BJ (cell line): ENCODE measurements around the gene SCAPER. TPM values are rescaled to one million over a fixed set of nuclear protein-coding genes. Genes with fewer than 3 reads are reported as not detected.

ENCODE experiments used
- CTCF ChIA-PET: fragments of 350-600 bp; formaldehyde crosslinking; extraction: SDS; loops from one replicate; lab custom pipeline; 2021; ENCODE audit warnings: antibody characterized with exemption, inconsistent platforms; lab: Yijun Ruan, JAX
- POLR2A ChIA-PET: fragments of 300-600 bp; sonication (Branson Sonifier 250); formaldehyde crosslinking; extraction: SDS; loops from one replicate; lab custom pipeline; 2021; ENCODE audit warnings: antibody characterized with exemption; lab: Charles Lee
- DNase-seq: peaks from one replicate; pipeline ENCODE4 v3.0.0-alpha.2; 2011; ENCODE audit warnings: low read depth
- H3K27me3 ChIP-seq: 2 replicates; pipeline ENCODE4 v1.6.0; 2011; ENCODE audit warnings: low read length; ENCODE audit not compliant: control insufficient read depth, insufficient read depth
- H3K36me3 ChIP-seq: 2 replicates; pipeline ENCODE4 v1.5.1; 2011; ENCODE audit warnings: low read length; ENCODE audit not compliant: control insufficient read depth, insufficient read depth
- H3K4me3 ChIP-seq: 2 replicates; pipeline ENCODE4 v1.5.1; 2011; ENCODE audit warnings: low read depth, mild to moderate bottlenecking, control low read depth, low read length
- polyA plus RNA-seq: library from polyadenylated mRNA; depleted of rRNA; stranded (reverse); fragments of >200 nt; gene quantifications from 2 replicates; pipeline ENCODE4 v1.2.3, GENCODE V29; 2011
- TF ChIP-seq, protein P1 (sequence below): IDR thresholded peaks from 2 replicates; pipeline ENCODE4 v1.5.1; 2011; ENCODE audit warnings: low read depth, mild to moderate bottlenecking, control low read depth, inconsistent platforms, low read length, moderate library complexity; ENCODE audit not compliant: insufficient read depth

SCAPER gene
- polyA plus RNA-seq, 1 experiment = 2.3 TPM

DNA sequence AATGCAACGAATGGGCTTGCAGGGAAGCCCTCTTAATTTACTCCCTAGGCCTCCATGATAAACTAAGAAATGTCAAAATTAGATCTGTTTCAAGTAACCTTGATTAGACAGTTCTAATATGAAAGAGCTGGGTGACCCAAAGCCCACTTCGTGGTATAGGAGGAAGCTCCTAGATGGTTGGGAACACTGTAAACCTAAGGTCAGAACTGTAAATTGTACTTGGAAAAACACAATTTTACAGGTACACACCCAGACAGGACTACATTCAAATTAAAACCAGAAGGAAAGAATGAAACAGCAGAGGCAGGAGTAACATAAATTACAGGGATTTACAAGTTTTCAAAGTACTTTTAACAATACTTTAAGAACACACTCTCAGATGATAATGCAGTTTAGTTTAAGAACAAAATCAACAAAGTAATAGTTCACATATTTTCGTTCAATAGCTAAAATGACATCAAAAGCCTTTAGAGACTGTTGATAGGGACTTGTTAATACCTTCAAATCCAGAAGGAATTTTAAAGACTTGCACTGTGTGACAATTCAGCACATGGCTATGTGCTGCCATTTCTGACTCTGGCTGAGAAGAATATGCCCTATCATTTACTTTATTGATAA is 550.2 kb downstream of the SCAPER start:
- ChIA-PET CTCF (interaction anchor here (0.5 to 1.1 kb wide), 3 partner anchors 10 to 208 kb away, joined by 3 to 6 read pairs (median 3); no protein-coding TSS in a partner anchor), POLR2A (no interaction called here)
- Histone ChIP-seq H3K36me3 (no peaks in the 10 kb centered on the region), H3K4me3 (no peak overlapping the region), H3K27me3 (no peaks in the 10 kb centered on the region)
- TF ChIP-seq, protein P1, sequence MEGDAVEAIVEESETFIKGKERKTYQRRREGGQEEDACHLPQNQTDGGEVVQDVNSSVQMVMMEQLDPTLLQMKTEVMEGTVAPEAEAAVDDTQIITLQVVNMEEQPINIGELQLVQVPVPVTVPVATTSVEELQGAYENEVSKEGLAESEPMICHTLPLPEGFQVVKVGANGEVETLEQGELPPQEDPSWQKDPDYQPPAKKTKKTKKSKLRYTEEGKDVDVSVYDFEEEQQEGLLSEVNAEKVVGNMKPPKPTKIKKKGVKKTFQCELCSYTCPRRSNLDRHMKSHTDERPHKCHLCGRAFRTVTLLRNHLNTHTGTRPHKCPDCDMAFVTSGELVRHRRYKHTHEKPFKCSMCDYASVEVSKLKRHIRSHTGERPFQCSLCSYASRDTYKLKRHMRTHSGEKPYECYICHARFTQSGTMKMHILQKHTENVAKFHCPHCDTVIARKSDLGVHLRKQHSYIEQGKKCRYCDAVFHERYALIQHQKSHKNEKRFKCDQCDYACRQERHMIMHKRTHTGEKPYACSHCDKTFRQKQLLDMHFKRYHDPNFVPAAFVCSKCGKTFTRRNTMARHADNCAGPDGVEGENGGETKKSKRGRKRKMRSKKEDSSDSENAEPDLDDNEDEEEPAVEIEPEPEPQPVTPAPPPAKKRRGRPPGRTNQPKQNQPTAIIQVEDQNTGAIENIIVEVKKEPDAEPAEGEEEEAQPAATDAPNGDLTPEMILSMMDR = no peak
- DNase-seq = no peak

DNA sequence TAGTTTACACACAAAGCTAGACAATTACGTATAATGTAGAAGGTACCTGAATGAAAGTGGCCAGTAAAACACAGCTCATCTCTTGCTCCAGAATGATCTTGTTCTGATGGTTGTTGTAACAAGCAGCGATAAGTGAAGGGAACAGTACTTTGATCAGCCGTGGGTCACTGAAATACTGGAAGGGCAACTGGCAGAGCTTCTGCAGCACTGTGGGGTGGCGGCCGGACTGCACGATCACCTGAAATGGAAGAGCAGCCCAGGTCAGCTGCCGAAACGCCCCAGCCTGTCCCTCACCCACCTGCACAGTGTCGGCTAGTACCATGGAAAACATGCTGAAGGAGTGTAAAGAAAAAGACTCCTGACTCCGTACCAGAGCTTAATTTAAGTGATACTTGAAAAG is 551.2 kb downstream of the SCAPER start:
- DNase-seq = no peak
- H3K27me3 ChIP-seq = no peaks in the 10 kb centered on the region
- ChIA-PET CTCF (interaction anchor here (1.1 to 1.3 kb wide), 2 partner anchors 11 to 207 kb away, joined by 3 read pairs; no protein-coding TSS in a partner anchor), POLR2A (no interaction called here)
- no peaks in the 10 kb centered on the region for H3K36me3 ChIP-seq
- no peak overlapping the region for H3K4me3 ChIP-seq
- TF ChIP-seq, protein P1 = no peak

DNA sequence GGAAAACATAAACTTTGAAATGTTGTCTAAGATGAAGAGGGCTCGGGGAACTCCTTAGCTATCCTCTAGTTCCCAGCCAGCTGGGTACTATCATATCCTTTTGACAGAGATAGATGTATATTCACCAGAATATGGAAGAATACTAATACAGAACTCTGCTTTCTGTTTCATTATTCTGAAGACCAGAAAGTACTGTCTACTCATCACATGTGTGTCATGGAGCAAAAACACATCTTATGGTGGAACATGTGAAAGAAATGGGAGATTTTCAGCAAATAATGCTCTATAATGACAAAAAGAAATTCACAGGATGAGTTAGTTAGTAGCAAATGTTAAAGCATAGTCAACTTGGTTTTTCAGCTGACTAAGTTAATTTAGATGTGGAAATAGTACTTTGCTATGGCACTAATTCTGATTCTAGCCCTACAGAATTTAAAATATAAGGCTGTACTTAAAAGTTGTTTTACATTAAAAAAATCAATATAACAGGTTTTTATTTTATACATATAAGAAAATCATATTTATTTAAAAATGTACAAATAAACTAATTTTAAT is 552.0 kb downstream of the SCAPER start:
- Histone ChIP-seq H3K4me3 (no peak overlapping the region), H3K27me3 (no peaks in the 10 kb centered on the region), H3K36me3 (no peaks in the 10 kb centered on the region)
- TF ChIP-seq, protein P1 = no peak
- POLR2A ChIA-PET = no interaction called here
- CTCF ChIA-PET = interaction anchor here (1.3 kb wide), 1 partner anchor 12 kb away, joined by 3 read pairs; no protein-coding TSS in a partner anchor
- DNase-seq = no peak

DNA sequence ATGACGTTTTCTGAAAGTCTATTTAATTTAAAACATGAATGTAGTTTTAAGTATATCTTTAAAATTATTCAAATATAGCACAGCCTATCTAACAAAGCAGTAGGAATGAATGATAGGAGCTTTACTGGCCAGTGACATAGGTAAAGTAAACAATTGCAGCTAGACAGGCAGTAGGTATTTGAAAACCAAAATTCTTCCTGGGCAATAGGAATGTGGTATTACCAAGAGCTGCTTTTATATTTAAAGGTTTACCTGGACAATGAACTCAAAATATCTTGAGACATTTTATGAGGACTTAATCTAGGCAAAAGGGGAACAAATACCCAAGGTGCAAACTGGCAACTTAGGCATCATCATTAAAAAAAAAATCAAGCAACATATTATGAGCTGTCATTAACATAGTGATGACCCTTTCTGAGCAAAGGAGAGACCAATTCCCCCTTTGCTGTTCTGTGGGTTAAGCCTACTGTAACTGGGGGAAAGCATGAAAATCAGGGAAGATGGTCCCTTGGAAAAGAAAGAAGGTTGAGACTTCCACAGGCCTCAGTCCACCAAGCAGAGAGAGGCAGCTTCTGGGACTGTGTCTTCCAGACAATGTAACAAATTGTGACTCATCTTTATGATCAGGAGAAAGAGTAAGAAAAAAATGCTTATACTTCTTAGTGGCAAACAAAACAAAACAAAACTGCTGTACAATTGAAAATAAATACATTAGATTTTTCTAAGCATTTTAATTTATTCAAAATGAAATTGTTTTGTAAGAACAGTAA is 555.7 kb downstream of the SCAPER start:
- no peak for DNase-seq
- CTCF ChIA-PET = interaction anchor here (0.6 to 1.4 kb wide), 5 partner anchors 199 to 1034 kb away, joined by 3 to 4 read pairs (median 3); no protein-coding TSS in a partner anchor
- POLR2A ChIA-PET = no interaction called here
- TF ChIP-seq, protein P1 = no peak
- no peaks in the 10 kb centered on the region for H3K27me3 ChIP-seq
- no peaks in the 10 kb centered on the region for H3K36me3 ChIP-seq
- no peak overlapping the region for H3K4me3 ChIP-seq
